HG03521 (cell line): ENCODE data around the gene SMG1.
"Not testable (repeated sequence)": the region's sequence is repeated elsewhere in the genome, so short reads cannot be mapped to it uniquely, and the experiment has no call there.

ENCODE experiments used
- ATAC-seq: cut with Tn5 transposase; IDR thresholded peaks from one replicate; pipeline ENCODE4 v1.9.1; 2021; ENCODE audit warnings: mild to moderate bottlenecking, moderate library complexity; ENCODE audit not compliant: unreplicated experiment

The SMG1 gene

GRCh38 chr16:18801145-18801972 is 124.8 kb downstream of the SMG1 start, which contains the start of gene ARL6IP1:
Gene ARL6IP1, minus strand, starts transcription at chr16:18801549. Its CDS starts 83 bp downstream, at chr16:18801466.
- ATAC-seq: peak; percentile 97

GRCh38 chr16:18800775-18801144 is 125.4 kb downstream of the SMG1 start:
- no peak for ATAC-seq

DNA sequence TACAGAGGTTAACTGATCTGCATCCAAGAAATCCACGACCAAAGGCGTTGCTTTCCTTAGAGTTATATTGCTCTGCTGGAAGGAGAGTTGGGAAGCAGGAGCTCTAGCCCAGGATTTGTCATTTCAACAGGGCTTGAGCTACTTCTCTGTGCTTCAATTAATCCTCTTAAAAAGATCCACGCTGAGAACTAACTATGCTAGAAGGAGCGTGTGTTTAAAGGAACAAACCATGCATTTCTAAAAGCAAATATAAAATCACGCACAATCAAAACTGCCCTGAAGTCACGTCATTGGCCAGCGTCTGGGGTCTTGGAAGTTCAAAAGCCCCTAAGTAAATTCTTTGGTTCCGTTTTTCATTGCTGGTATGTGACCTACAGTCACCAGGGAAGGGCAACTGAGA is 125.9 kb downstream of the SMG1 start:
- ATAC-seq: no peak

- ATAC-seq: no peak
Observed at GRCh38 chr16:18799500-18799899, 126.7 kb downstream of the SMG1 start.

DNA sequence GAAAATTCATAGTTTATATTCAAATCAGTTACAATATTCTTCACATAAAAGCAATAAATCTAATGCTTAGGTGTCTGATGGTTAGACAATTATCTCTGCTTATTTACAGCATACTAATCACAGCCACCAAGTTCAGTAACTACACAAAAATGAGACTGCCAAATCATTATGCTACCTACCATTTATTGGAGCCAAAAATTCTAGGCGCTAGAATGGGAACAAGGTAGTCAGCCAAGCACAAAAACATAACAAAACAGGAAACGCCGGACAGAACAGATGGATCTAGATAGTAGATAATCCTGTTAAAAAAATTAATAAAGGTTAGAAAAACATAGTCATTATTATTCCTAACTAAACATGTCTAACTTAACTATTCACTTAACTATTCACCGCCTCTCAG is 128.5 kb downstream of the SMG1 start:
- no peak for ATAC-seq

- no peak for ATAC-seq
Observed at GRCh38 chr16:18796377-18796776, 129.8 kb downstream of the SMG1 start.

DNA sequence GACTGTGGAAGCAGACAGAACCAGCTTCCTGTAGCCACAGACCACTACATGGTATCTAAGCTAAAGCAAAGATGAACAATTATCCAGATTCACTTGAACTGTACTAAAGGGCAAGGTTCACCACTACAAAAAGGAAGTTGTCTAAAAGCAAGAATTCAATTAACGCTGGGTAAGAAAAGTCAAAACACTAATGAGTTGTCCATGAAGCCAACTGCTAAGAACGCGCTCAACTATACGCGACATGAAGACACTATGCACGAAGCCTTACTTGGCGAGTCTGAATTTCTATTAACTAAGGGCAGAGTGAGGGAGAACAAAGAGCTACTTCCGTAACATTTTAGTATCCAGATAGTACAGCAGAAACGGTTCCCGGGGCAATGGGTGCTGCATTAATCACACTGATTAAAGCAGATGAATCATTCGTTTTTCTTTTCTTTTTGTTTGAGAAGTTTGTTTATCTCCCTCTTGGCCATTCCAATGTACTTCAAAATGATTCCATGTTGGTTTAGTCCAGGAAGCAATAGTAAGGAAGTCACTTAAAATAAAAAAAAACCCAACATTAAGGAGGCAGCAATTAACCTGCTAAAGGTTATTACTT is 133.3 kb downstream of the SMG1 start:
- no peak for ATAC-seq

- ATAC-seq: peak; percentile 91
Observed at GRCh38 chr16:18789850-18790706, 136.1 kb downstream of the SMG1 start, which contains the start of gene RPS15A. Gene RPS15A, minus strand, starts transcription at chr16:18790334. Its CDS starts 1,221 bp downstream, at chr16:18789113.

GRCh38 chr16:18789515-18789849 is 136.7 kb downstream of the SMG1 start:
- no peak for ATAC-seq

- ATAC-seq: no peak
Observed at GRCh38 chr16:18788828-18789514, 137.2 kb downstream of the SMG1 start.

DNA sequence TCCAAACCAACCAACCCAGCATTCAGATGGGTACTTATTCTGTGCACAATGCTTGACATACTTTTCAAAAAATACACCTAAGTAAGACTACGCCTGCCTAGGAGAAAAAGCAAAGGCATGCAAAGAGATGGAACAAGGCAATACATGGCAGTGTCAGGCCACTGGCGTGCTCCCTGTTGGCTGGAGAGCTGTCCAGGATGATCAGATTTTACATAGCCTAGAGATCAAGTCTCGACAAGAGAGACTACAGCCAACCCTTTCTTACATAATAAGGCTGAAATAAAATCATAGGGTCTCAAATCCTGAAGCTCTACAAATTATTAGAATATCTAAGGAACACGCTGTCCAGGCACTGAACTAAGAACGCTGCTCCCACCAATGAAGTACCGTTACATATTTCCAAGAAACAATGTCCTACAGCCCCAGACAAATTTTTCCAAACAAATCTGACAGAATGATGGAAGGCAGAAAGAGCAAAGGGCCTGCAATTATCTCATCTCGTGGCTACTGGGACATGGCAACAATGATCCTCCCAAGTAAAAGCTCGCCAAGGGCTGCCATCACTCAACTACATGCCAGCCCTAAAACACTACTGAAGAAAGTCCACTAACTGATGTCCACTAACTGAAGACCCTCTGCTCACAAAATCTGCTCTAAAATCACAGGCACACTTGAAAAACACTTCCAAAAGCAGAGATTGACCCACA is 141.1 kb downstream of the SMG1 start:
- ATAC-seq: no peak

DNA sequence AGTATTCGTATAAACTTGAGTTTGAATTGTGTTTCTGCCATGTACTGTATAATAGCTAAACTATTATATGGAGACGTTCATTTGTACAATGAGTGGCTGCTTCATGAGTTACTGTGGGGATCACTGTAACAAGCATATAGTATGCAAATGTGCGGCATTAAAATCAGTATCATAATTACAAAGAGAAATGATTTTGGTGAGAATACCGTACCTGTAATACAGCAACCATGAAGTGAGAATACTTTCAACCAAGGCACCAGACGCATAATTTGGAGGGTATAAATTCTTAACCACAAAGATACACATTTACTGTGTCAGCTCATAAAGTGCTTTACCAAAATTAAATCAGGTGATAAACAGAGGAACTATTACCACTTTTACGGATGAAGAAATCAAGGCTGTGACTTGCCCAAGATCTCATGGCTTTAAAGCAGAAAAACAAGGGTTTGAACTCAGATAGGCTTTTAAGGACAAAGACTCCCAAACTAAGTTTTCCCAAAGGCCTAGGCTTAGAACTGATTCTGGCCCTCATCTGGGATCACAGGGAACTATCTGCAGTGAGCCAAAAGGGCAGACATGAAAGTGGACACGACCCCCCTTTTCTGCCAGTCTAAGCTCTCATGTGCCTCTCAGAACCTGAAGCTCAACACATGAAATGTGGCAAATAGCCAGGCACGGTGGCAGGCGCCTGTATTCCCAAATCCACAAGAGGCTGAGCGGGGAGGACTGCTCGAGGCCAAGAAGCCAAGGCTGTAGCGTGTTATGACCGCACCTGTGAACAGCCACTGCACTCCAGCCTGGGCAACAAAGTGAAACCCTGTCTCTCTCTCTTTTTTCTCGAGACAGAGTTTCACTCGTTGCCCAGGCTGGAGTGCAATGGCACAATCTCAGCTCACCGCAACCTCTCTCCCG is 142.5 kb downstream of the SMG1 start:
- ATAC-seq: no peak

- ATAC-seq: no peak
Observed at GRCh38 chr16:18782697-18783429, 143.3 kb downstream of the SMG1 start.

DNA sequence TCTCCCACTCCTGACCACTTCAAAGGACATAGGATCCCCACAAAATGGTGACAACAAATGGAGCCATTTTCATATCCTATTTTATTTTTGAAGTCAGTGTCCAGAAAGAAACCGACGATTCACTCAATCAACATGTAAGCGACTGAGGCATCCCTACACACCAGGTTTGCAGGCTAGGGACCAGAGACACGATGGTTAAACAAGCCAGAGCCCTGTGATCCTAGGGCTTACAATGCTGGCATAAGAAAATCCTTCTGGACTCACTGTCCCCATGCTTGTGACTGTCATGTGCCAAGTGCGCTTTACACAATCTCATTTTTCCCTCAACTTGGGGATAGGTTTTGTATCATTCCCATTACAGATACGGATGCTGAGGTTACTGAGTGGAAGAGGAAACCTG is 145.0 kb downstream of the SMG1 start:
- ATAC-seq: not testable (repeated sequence)

DNA sequence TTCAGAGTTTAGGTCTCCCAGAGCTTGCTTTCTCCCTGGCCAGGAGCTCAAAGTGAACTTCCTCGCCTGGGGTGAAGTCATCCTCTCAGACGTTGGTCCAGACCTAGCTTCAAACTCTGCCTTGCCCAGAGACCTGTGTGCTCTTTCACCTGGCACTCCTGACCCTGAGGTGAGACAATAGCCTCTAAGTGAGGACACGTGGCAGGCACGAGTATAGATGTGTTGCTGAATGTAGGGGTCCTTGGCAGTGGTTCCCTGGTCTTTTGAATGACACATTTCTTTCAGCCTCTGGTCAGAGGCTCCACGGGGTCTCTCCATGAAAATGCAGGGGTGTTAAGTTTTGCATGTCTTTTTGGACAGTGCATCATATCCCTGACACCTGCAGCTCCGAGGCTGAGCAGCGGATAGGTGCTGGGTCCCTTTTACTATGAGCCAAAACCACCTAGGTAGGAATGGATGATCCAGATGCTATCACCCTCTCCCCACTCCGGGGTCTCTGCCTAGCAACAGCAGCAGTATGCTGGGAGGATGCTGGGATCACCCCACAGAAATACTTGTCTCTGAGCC is 145.7 kb downstream of the SMG1 start:
- not testable (repeated sequence) for ATAC-seq

DNA sequence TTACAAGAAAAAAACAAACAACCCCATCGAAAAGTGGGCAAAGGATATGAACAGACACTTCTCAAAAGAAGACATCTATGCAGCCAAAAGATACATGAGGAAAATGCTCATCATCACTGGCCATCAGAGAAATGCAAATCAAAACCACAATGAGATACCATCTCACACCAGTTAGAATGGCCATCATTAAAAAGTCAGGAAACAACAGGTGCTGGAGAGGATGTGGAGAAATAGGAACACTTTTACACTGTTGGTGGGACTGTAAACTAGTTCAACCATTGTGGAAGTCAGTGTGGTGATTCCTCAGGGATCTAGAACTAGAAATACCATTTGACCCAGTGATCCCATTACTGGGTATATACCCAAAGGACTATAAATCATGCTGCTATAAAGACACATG is 148.5 kb downstream of the SMG1 start:
- not testable (repeated sequence) for ATAC-seq

DNA sequence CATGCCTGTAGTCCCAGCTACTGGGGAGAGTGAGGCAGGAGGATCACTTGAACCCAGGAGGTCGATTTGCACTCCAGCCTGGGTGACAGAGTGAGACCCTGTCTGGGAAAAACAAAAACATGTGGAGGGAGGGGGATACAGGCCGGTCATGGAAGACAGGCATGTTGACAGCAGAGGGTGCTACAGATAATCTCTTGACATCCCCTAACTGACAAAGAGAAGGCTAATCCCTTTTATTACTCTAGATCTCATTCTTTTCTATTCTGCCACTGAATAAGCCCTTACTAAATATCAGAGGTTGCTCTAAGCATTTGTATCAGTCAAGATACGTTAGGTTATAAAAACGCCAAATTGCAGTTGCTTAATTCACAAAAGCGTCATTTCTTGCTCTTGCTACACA is 149.9 kb downstream of the SMG1 start:
- not testable (repeated sequence) for ATAC-seq

GRCh38 chr16:18774651-18775050 is 151.6 kb downstream of the SMG1 start:
- ATAC-seq: not testable (repeated sequence)
